Left ventricle myocardium inferior (tissue), 1 donor: ENCODE results near the gene LIN54. TPM values are rescaled to one million over a fixed set of nuclear protein-coding genes. Genes with fewer than 3 reads are reported as not detected.

Experiments
- DNase-seq: peaks from one replicate; pipeline ENCODE4 v3.0.0-alpha.2; 2020
- H3K27ac ChIP-seq: fragments of 200-600 bp; replicated peaks from 2 replicates; pipeline ENCODE4 v1.8.0; 2021
- H3K27me3 ChIP-seq: fragments of 200-600 bp; 2 replicates; pipeline ENCODE4 v1.8.0; 2021; ENCODE audit warnings: low read depth
- H3K36me3 ChIP-seq: fragments of 200-600 bp; 2 replicates; pipeline ENCODE4 v1.8.0; 2021
- H3K4me1 ChIP-seq: fragments of 200-600 bp; 2 replicates; pipeline ENCODE4 v1.8.0; 2021
- H3K4me3 ChIP-seq: fragments of 200-600 bp; 2 replicates; pipeline ENCODE4 v1.8.0; 2021; ENCODE audit warnings: mild to moderate bottlenecking, moderate library complexity
- H3K9me3 ChIP-seq: fragments of 200-600 bp; replicated peaks from 2 replicates; pipeline ENCODE4 v1.8.0; 2021
- CTCF ChIP-seq: fragments of 200-600 bp; IDR thresholded peaks from 2 replicates; pipeline ENCODE4 v1.8.0; 2021; ENCODE audit warnings: antibody characterized with exemption, mild to moderate bottlenecking, borderline replicate concordance
- intact Hi-C: fragments of 100-400 bp; cut with micrococcal nuclease; formaldehyde crosslinking; loops from one replicate; pipeline ENCODE4 v1.11.0; 2022
- total RNA-seq: library from RNA; stranded (reverse); fragmentation: NEBNext Ultra II Directional; extraction: Animal tissue kit (Norgen Biotek cat#: 25700); gene quantifications from one replicate; pipeline ENCODE4 v1.2.1, GENCODE V29; 2021
- donor health status: DM: no; HTN: yes; CAD: no; lungs with severe emphysema.

LIN54 gene
- total RNA-seq, 1 donor from 2014 or later, result 6.2 TPM

- Histone ChIP-seq H3K9me3 (no peaks in the 10 kb centered on the region), H3K27ac (no peak overlapping the region), H3K36me3 (peaks cover 23% of the 10 kb centered on the region), H3K4me3 (no peak overlapping the region), H3K27me3 (no peaks in the 10 kb centered on the region), H3K4me1 (no peaks in the 10 kb centered on the region)
- TF ChIP-seq CTCF, result no peak
- intact Hi-C loops, result no loop called here
- no peak for DNase-seq
Observed at GRCh38 chr4:82975792-82976191, 34.8 kb downstream of the LIN54 start.

GRCh38 chr4:82969414-82969813 lies 41.2 kb downstream of the LIN54 start:
- intact Hi-C loops, result no loop called here
- Histone ChIP-seq H3K4me3 (no peak overlapping the region), H3K27me3 (no peaks in the 10 kb centered on the region), H3K4me1 (no peaks in the 10 kb centered on the region), H3K27ac (no peak overlapping the region), H3K36me3 (peaks cover 57% of the 10 kb centered on the region), H3K9me3 (no peaks in the 10 kb centered on the region)
- TF ChIP-seq CTCF, result no peak
- DNase-seq, result no peak

GRCh38 chr4:82968972-82969371 lies 41.7 kb downstream of the LIN54 start:
- no peak overlapping the region for H3K4me3 ChIP-seq
- H3K27me3 ChIP-seq, result no peaks in the 10 kb centered on the region
- H3K36me3 ChIP-seq, result peaks cover 61% of the 10 kb centered on the region
- intact Hi-C loops, result no loop called here
- no peaks in the 10 kb centered on the region for H3K9me3 ChIP-seq
- no peak overlapping the region for H3K27ac ChIP-seq
- H3K4me1 ChIP-seq, result no peaks in the 10 kb centered on the region
- no peak for TF ChIP-seq CTCF
- DNase-seq, result no peak

- Histone ChIP-seq H3K36me3 (peaks cover 76% of the 10 kb centered on the region), H3K9me3 (no peaks in the 10 kb centered on the region), H3K27me3 (no peaks in the 10 kb centered on the region), H3K27ac (no peak overlapping the region), H3K4me3 (no peak overlapping the region), H3K4me1 (no peaks in the 10 kb centered on the region)
- intact Hi-C loops, result no loop called here
- no peak for TF ChIP-seq CTCF
- DNase-seq, result no peak
Observed at GRCh38 chr4:82965763-82966162, 44.9 kb downstream of the LIN54 start.

- no peaks in the 10 kb centered on the region for H3K4me1 ChIP-seq
- peaks cover 21% of the 10 kb centered on the region for H3K36me3 ChIP-seq
- no peak overlapping the region for H3K27ac ChIP-seq
- H3K4me3 ChIP-seq, result no peak overlapping the region
- H3K27me3 ChIP-seq, result no peaks in the 10 kb centered on the region
- DNase-seq, result no peak
- intact Hi-C loops, result no loop called here
- TF ChIP-seq CTCF, result no peak
- no peaks in the 10 kb centered on the region for H3K9me3 ChIP-seq
Observed at GRCh38 chr4:82957045-82957444, 53.6 kb downstream of the LIN54 start.

- DNase-seq, result no peak
- H3K4me1 ChIP-seq, result no peaks in the 10 kb centered on the region
- H3K27ac ChIP-seq, result no peak overlapping the region
- H3K36me3 ChIP-seq, result peaks cover 7% of the 10 kb centered on the region
- no peak for TF ChIP-seq CTCF
- no peak overlapping the region for H3K4me3 ChIP-seq
- intact Hi-C loops, result no loop called here
- no peaks in the 10 kb centered on the region for H3K9me3 ChIP-seq
- H3K27me3 ChIP-seq, result no peaks in the 10 kb centered on the region
Observed at GRCh38 chr4:82954212-82954611, 56.4 kb downstream of the LIN54 start.
